Mesenteric fat pad (tissue), 1 donor: ENCODE data around the gene HPSE. TPM values are rescaled to one million over a fixed set of nuclear protein-coding genes. Genes with fewer than 3 reads are reported as not detected.

ENCODE experiments used
- DNase-seq: peaks from one replicate; pipeline ENCODE4 v3.0.0-alpha.2; 2020; ENCODE audit warnings: low spot score
- long read RNA-seq: library from polyadenylated mRNA; unstranded; transcript quantifications from one replicate; pipeline ENCODE4 v2.0.0, GENCODE V29; 2020
- total RNA-seq: library from RNA; stranded (reverse); fragmentation: NEBNext Ultra II Directional; extraction: Animal tissue kit (Norgen Biotek cat#: 25700); gene quantifications from one replicate; pipeline ENCODE4 v1.2.1, GENCODE V29; 2021
- donor health status: DM: yes; HTN: yes; CAD: no.

Gene HPSE
- 7.4 TPM for total RNA-seq
- long read RNA-seq, full-length matches to known transcripts, result 15 of 17 reads
- long read RNA-seq, partial matches to known transcripts, result 0 of 17 reads
- long read RNA-seq, other reads (novel, unspliced or antisense), result 2 of 17 reads

GRCh38 chr4:83334425-83335241 lies at the start of gene HPSE:
TSS of gene HPSE (minus strand) at chr4:83334848. CDS start at chr4:83334782, 66 bp downstream.
- DNase-seq, result peak; percentile 92

- no peak for DNase-seq
Measured at GRCh38 chr4:83382850-83383249, 48.2 kb upstream of the HPSE start.

GRCh38 chr4:83381173-83381572 lies 46.5 kb upstream of the HPSE start:
- no peak for DNase-seq

DNA sequence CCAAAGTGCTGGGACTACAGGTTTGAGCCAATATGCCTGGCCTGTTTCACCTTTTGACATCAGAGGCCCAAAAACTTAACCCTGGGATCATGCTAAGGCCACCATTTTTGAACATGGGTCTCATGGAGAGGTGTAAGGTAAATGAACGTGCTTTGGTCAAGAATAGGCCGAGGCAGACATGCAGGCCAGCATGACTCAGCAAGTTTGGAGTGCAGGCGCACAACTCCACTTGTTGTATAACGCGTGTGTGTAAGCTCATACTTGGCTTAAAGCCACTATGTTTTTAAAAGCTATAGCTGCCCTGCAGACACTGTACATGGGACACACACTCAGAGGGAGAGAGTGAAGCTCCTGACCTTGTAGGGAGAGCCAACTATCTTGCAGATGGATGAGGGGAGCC lies 43.8 kb upstream of the HPSE start:
- no peak for DNase-seq

DNA sequence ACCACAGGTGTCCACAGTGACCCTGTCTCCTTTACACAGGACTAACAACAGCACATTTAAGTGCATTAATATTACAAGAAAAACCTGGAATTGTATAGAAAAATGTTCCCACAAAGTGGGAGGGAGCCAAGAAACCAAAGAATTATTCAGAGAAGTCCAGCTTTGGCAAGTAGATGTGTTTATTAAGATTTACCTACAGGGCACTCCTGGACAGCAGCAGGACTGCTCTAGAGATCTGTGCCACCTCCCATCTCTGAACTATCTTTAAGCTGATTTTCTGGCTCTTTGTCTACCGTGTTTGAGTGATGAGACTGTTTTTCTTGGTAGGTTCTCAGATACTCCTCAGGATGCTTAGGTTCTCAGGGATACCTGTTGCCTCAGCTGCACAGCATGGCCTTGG lies 38.3 kb upstream of the HPSE start:
- DNase-seq, result no peak

GRCh38 chr4:83371936-83372335 lies 37.3 kb upstream of the HPSE start:
- DNase-seq, result no peak

- no peak for DNase-seq
Measured at GRCh38 chr4:83371235-83371634, 36.6 kb upstream of the HPSE start.

DNA sequence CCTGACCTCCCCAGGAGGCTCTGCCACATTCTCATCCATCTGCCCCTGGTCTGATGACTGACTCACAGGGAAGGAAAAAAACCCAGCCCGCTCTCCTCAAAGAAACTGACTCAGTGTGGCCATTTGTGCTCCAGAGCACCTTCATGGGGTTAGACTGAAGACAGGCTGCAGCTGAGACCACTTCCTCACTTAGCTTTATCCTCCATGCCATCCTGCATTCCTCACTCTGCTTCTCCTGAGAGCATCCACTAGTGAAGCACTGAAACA lies 35.9 kb upstream of the HPSE start:
- DNase-seq, result no peak

GRCh38 chr4:83369831-83370639 lies 35.4 kb upstream of the HPSE start:
- DNase-seq, result no peak

GRCh38 chr4:83364312-83364711 lies 29.7 kb upstream of the HPSE start:
- DNase-seq, result no peak

- DNase-seq, result no peak
Measured at GRCh38 chr4:83362492-83363329, 28.1 kb upstream of the HPSE start.

DNA sequence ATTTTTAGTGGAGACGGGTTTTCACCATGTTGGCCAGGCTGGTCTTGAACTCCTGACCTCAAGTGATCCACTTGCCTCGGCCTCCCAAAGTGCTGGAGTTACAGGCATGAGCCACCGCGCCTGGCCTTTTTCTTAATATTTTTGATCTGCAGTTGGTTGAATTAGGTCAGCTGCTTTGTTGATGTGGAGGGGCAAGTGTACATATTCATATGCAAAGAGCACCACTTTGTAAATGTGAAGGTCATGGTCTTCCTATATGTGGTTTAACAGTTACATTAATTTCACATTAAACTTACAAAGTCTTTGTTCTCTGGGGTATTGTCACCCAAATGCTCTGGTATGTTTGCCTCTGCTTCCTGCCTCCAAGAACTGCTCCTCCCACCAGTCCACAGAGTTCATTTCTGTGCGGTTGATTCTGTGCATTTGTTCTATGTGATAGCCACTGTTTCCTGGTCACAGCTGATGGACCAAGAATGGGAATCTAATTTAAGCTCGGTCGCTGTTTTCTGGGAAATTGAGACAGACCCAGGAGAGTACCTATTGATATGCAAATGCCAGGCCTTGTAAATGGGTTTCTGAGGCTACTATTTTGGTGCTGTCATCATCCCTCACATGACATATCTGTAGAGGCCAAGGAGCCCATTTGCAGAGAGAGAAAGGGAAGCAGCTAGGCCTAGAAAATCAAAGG lies 26.9 kb upstream of the HPSE start:
- no peak for DNase-seq

DNA sequence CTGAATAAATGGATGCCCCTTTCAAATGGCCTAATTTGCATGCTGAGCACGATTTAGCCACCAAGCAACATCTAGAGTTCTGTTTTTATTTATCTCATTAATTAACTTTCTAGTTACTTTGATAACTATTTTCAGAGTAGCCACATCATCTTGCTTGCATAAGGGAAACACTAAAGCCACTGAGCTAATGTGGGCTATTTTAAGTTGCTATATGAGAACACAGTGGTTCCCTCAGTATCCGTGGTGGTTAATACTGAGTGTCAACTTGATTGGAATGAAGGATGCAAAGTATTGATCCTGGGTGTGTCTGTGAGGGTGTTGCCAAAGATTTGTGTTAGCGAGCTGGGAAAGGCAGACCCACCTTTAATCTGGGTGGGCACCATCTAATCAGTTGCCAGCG lies 25.4 kb upstream of the HPSE start:
- DNase-seq, result no peak

DNA sequence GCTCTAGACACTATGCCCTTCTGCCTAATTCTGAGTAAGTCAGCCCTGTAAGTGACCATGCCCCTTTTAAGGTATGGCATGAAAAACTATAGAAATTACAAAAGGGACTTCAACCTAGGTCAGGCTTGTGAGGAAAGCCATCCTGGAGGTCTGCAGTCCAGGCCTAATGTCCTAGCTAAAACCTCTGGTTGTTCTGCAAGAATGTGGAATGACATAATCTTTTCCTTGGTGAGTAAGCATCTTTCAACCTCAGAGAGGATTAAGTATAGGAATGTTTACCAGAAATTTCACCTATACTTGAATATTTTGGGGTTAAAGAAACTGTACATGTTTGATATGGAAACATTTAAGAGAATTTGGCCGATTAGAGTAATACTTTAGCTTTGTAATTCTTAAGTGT lies 23.8 kb upstream of the HPSE start:
- no peak for DNase-seq

DNA sequence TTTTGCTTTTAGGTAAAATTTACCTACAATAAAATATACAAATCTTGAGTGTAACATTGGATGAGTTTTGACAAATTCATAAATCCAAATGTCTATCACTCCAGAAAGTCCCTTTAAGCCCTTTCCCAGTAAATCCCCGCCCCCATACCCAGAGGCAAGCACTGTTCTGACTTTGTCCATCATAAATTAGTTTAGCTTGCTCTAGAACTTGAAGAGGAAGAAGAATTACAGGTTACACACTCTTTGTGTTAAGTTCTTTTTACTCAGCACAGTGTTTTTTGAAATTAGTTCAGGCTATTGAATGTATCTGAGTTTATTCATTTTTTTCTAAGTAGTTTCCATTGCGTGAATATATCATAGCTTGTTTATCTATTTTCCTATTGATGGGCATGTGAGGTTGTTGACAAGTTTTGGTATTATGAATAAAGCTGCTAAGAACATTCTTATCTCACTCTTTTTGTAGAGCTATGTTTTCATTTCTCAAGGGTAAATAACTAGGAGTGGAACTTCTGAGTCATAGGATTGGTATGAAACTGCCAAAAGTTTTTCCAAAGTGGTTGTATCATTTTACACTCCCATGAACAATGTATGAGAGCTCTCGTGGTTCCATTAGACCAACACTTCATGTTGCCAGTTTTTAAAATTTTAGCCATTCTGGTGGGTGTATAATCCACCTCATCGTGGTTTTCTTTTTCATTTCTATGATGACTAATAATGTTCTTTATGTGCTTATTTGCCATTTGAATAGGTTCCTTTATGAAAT lies 22.4 kb upstream of the HPSE start:
- no peak for DNase-seq

DNA sequence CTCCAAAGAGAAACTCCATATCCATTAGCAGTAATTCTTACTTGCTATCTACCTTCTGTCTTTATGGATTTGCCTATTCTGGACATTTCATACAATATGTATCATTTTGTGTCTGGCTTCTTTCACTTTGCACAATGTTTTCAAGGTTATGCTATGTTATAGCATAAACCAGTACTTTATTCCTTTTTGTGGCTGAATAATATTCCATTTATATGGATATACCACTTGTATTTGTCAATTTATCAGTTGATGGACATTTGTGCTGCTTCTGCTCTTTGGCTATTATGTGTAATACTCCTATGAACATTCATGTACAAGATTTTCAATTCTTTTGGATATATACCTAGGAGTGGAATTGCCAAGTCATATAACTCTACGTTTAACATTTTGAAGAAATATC lies 18.9 kb upstream of the HPSE start:
- no peak for DNase-seq

GRCh38 chr4:83348074-83348473 lies 13.4 kb upstream of the HPSE start:
- no peak for DNase-seq

GRCh38 chr4:83342476-83342875 lies 7.8 kb upstream of the HPSE start:
- DNase-seq, result no peak

DNA sequence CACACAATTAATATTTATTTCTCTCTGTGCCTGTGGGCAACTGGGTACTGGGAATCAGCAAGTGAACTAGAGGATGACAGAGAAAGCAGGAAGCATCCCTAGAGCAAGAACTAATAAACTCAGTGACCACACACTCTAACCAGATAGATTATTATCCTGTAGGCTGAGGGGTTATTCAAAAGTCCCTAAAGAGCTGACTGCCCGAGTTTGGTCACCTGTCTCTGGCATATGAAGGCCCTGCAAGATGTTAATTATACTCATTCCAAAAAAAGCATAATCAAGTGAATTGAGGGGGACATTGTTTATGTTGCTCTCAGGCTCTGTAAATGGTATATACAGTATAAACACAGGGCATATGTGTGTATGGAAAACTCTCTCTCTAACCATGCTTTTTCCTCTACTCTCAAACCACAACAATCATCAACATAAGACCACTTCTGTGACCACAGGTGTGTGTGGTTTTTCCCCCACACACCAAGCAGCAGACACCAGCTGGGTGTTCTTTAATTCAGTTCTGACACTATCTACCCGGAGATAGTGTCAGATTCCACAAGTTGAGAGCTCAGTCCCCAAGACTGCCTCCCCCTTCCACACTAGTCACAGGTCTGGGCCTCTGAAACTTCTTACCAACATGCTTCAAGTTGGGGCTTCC lies 6.2 kb upstream of the HPSE start:
- no peak for DNase-seq

DNA sequence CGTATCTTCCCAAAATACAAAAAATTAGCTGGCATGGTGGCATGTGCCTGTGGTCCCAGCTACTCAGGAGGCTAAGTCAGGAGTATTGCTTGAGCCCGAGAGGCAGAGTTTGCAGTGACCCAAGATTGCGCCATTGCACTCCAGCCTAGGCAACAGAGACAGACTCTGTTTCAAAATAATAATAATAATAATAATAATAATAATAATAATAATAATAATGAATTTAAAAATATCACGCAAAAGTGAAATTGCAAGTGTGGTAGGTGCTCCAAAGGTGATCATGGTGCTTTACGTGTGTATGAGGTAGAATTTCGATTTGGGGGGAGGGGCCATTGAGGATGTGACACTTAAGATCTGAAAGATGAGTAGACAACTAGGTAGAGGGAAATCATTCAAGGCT lies 4.9 kb upstream of the HPSE start:
- DNase-seq, result no peak
